WI38 (cell line): Measurements from ENCODE around the gene TMC6.

Source experiments
- H3K4me3 ChIP-seq: 2 replicates; pipeline ENCODE4 v1.5.1; 2011; ENCODE audit warnings: low read depth, mild to moderate bottlenecking, control low read depth, low read length
- TF ChIP-seq, protein P1 (sequence below): IDR thresholded peaks from 2 replicates; pipeline ENCODE4 v1.5.1; 2012; ENCODE audit warnings: low read depth, mild to moderate bottlenecking, control low read depth, low read length

The TMC6 gene

GRCh38 chr17:78135858-78136500 is 7.4 kb upstream of the TMC6 start:
- H3K4me3 ChIP-seq = no peak overlapping the region
- TF ChIP-seq, protein P1, sequence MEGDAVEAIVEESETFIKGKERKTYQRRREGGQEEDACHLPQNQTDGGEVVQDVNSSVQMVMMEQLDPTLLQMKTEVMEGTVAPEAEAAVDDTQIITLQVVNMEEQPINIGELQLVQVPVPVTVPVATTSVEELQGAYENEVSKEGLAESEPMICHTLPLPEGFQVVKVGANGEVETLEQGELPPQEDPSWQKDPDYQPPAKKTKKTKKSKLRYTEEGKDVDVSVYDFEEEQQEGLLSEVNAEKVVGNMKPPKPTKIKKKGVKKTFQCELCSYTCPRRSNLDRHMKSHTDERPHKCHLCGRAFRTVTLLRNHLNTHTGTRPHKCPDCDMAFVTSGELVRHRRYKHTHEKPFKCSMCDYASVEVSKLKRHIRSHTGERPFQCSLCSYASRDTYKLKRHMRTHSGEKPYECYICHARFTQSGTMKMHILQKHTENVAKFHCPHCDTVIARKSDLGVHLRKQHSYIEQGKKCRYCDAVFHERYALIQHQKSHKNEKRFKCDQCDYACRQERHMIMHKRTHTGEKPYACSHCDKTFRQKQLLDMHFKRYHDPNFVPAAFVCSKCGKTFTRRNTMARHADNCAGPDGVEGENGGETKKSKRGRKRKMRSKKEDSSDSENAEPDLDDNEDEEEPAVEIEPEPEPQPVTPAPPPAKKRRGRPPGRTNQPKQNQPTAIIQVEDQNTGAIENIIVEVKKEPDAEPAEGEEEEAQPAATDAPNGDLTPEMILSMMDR = no peak

- TF ChIP-seq, protein P1 = no peak
- no peak overlapping the region for H3K4me3 ChIP-seq
These were observed 6.4 kb upstream of the TMC6 start for GRCh38 chr17:78134899-78135385.

DNA sequence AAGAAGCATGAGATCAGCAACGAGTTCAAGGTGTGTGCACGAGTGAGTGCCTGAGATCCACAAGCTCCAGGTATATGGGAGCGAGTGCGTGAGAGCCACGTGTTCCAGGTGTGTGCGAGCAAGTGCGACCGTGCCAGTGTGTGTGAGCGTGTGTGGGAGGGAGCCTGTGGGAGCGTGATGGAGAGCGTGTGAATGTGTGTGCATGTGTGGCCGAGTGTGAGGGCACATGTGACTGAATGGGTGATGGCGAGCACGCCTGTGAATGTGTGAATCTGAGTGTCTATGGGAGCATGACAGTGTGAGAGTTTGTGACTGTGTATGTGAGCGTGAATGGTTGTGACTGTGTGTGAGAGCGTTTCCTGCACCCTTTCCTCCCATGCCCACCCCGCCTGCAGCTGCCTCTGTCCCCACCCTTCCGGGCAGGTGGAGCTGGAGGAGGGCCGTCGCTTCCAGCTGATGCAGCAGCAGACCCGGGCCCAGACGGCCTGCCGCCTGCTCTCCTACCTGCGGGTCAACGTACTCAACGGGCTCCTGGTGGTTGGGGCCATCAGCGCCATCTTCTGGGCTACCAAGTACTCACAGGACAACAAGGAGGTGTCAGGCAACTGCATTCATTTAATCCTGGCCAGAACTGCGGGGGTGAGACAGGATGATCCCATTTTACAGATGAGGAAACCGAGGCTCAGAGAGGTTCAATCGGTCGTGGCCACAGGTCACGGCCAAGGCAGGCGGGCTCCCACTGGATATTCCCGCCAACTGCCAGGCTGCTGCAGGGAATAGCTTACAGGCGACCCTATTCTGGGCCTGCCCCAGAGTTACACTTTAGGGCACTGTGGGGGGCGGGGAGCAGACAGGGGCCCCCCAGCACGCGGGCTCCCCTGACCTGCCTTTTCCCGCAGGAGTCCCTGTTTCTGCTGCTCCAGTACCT is 5.7 kb upstream of the TMC6 start:
- TF ChIP-seq, protein P1 = peak; percentile 18; the same call in 1 of the 2 replicates
- no peak overlapping the region for H3K4me3 ChIP-seq

GRCh38 chr17:78133179-78133951 is 4.8 kb upstream of the TMC6 start:
- TF ChIP-seq, protein P1 = no peak
- no peak overlapping the region for H3K4me3 ChIP-seq

- H3K4me3 ChIP-seq = no peak overlapping the region
- TF ChIP-seq, protein P1 = no peak
These were observed 4.2 kb upstream of the TMC6 start for GRCh38 chr17:78132767-78133178.

- no peak overlapping the region for H3K4me3 ChIP-seq
- TF ChIP-seq, protein P1 = no peak
These were observed 3.6 kb upstream of the TMC6 start for GRCh38 chr17:78132084-78132676.
